HEK293 (cell line): Measurements from ENCODE around the gene GNG3.

ENCODE experiments used
- BCL11B ChIP-seq: fragments of 450-650 bp; formaldehyde crosslinking; IDR thresholded peaks from 2 replicates; pipeline ENCODE4 v1.5.1; 2016; ENCODE audit warnings: low read depth, missing biosample characterization, missing genetic modification characterization
- HOXA7 ChIP-seq: sonication (generic); formaldehyde crosslinking; IDR thresholded peaks from 2 replicates; pipeline ENCODE4 v1.8.1; 2022; ENCODE audit warnings: missing genetic modification reagents, borderline replicate concordance
- KLF7 ChIP-seq: fragments of 450-650 bp; formaldehyde crosslinking; IDR thresholded peaks from 2 replicates; pipeline ENCODE4 v1.5.1; 2016; ENCODE audit warnings: missing biosample characterization, missing genetic modification characterization, borderline replicate concordance
- SETDB1 ChIP-seq: IDR thresholded peaks from one replicate; pipeline ENCODE4 v1.6.1; 2017; ENCODE audit warnings: mild to moderate bottlenecking, low read length, moderate library complexity, mixed read lengths; ENCODE audit not compliant: insufficient read length
- SP2 ChIP-seq: fragments of 450-650 bp; formaldehyde crosslinking; IDR thresholded peaks from 2 replicates; pipeline ENCODE4 v1.5.1; 2016; ENCODE audit warnings: missing biosample characterization, missing genetic modification characterization
- YY1 ChIP-seq: fragments of 450-650 bp; formaldehyde crosslinking; IDR thresholded peaks from 2 replicates; pipeline ENCODE4 v1.5.1; 2018; ENCODE audit warnings: missing biosample characterization, missing genetic modification characterization
- ZFHX2 ChIP-seq: fragments of 450-650 bp; formaldehyde crosslinking; conservative IDR thresholded peaks from 2 replicates; pipeline ENCODE4 v1.5.1; 2016; ENCODE audit warnings: missing biosample characterization, missing genetic modification characterization
- ZNF112 ChIP-seq: fragments of 450-650 bp; formaldehyde crosslinking; IDR thresholded peaks from 2 replicates; pipeline ENCODE4 v1.5.0; 2017; ENCODE audit warnings: missing biosample characterization, missing genetic modification characterization
- ZNF2 ChIP-seq: fragments of 450-650 bp; formaldehyde crosslinking; IDR thresholded peaks from 2 replicates; pipeline ENCODE4 v1.5.1; 2016; ENCODE audit warnings: missing biosample characterization, missing genetic modification characterization
- ZNF214 ChIP-seq: fragments of 450-650 bp; formaldehyde crosslinking; IDR thresholded peaks from 2 replicates; pipeline ENCODE4 v1.5.1; 2017; ENCODE audit warnings: missing biosample characterization, mild to moderate bottlenecking, missing genetic modification characterization, borderline replicate concordance
- ZNF521 ChIP-seq: fragments of 450-650 bp; formaldehyde crosslinking; IDR thresholded peaks from 2 replicates; pipeline ENCODE4 v1.5.1; 2017; ENCODE audit warnings: missing biosample characterization, mild to moderate bottlenecking, missing genetic modification characterization
- ZNF530 ChIP-seq: fragments of 450-650 bp; formaldehyde crosslinking; IDR thresholded peaks from 2 replicates; pipeline ENCODE4 v1.5.1; 2016; ENCODE audit warnings: low read depth, missing biosample characterization, missing genetic modification characterization
- ZNF624 ChIP-seq: fragments of 450-650 bp; formaldehyde crosslinking; IDR thresholded peaks from 2 replicates; pipeline ENCODE4 v1.5.1; 2017; ENCODE audit warnings: missing biosample characterization, missing genetic modification characterization
- ZNF654 ChIP-seq: fragments of 450-650 bp; formaldehyde crosslinking; IDR thresholded peaks from 2 replicates; pipeline ENCODE4 v1.5.1; 2016; ENCODE audit warnings: low read depth, missing biosample characterization, missing genetic modification characterization
- ZNF660 ChIP-seq: fragments of 450-650 bp; IDR thresholded peaks from 2 replicates; pipeline ENCODE4 v1.5.1; 2018; ENCODE audit warnings: missing biosample characterization, mild to moderate bottlenecking, missing genetic modification characterization
- ZNF701 ChIP-seq: fragments of 450-650 bp; formaldehyde crosslinking; IDR thresholded peaks from 2 replicates; pipeline ENCODE4 v1.5.1; 2016; ENCODE audit warnings: missing biosample characterization, missing genetic modification characterization
- ZNF768 ChIP-seq: fragments of 450-650 bp; formaldehyde crosslinking; IDR thresholded peaks from 2 replicates; pipeline ENCODE4 v1.5.1; 2018; ENCODE audit warnings: missing biosample characterization, mild to moderate bottlenecking, missing genetic modification characterization
- ZNF785 ChIP-seq: fragments of 450-650 bp; formaldehyde crosslinking; IDR thresholded peaks from 2 replicates; pipeline ENCODE4 v1.5.1; 2016; ENCODE audit warnings: missing biosample characterization, missing genetic modification characterization
- ZNF837 ChIP-seq: fragments of 450-650 bp; formaldehyde crosslinking; IDR thresholded peaks from 2 replicates; pipeline ENCODE4 v1.5.1; 2016; ENCODE audit warnings: missing biosample characterization, missing genetic modification characterization
- ZSCAN23 ChIP-seq: fragments of 450-650 bp; formaldehyde crosslinking; IDR thresholded peaks from 2 replicates; pipeline ENCODE4 v1.5.1; 2016; ENCODE audit warnings: missing biosample characterization, missing genetic modification characterization
- TF ChIP-seq, protein P1 (sequence below): fragments of 450-650 bp; formaldehyde crosslinking; IDR thresholded peaks from 2 replicates; pipeline ENCODE4 v1.5.1; 2016; ENCODE audit warnings: missing biosample characterization, missing genetic modification characterization
- TF ChIP-seq, protein P2 (sequence below): fragments of 450-650 bp; formaldehyde crosslinking; conservative IDR thresholded peaks from 2 replicates; pipeline ENCODE4 v1.5.1; 2016; ENCODE audit warnings: low read depth, missing biosample characterization, missing genetic modification characterization
- TF ChIP-seq, protein P3 (sequence below): fragments of 450-650 bp; formaldehyde crosslinking; conservative IDR thresholded peaks from 2 replicates; pipeline ENCODE4 v1.5.1; 2016; ENCODE audit warnings: low read depth, missing biosample characterization, missing genetic modification characterization
- TF ChIP-seq, protein P4 (sequence below): fragments of 450-650 bp; formaldehyde crosslinking; IDR thresholded peaks from 2 replicates; pipeline ENCODE4 v1.5.1; 2017; ENCODE audit warnings: missing biosample characterization, missing genetic modification characterization
- TF ChIP-seq, protein P5 (sequence below): fragments of 450-650 bp; formaldehyde crosslinking; IDR thresholded peaks from 2 replicates; pipeline ENCODE4 v1.5.1; 2016; ENCODE audit warnings: missing biosample characterization, missing genetic modification characterization, low read depth

The GNG3 gene

DNA sequence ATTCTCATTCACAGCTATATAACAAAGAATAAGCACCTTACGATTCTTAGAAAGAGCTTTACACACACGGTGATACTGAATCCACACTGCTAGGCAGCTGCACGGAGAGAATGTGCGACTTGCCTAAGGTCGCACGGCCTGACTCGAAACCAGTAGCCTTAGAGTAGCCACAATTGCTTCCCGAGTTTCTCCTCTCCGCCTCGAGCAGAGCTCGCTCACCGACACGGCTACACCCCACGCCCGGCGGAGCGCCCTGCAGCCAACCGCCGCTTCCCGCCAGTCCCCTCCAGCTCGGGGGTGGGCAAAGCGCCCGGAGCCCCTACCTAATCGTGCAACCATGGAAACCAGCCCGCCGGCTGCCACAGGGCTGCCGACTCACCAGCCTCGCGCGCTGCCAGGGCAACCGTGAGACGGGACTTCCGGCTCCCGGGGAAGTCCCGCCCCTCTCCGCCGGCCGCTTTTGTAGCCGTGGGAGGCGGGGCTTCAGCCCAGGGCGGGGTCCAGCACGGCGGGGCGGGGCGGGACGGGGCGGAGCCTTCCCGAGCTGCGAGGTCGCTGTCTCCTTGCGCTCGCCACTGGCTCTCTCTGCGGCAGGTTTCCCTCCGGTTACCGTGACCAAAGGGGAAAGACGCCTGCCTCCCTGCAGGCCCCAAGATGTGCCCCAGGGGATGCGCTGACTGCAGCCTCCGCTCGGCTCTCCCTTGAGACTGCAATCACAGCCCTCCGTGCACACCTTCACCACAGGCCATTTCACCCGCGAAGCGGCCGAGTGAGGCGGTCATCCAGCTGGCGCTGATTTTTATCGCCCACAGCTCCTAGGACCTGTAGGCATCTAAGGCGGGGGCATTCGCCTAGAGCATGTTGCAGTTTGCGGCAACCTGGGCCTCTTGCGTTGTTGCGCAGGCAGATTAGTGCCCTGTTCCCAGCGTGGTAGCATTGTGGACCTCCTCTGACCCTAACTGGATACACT, 1.3 kb upstream of the GNG3 start (continued):
- no peak for TF ChIP-seq ZNF530
- TF ChIP-seq ZNF768 (tag by site-specific recombination), result no peak
- TF ChIP-seq, protein P1, sequence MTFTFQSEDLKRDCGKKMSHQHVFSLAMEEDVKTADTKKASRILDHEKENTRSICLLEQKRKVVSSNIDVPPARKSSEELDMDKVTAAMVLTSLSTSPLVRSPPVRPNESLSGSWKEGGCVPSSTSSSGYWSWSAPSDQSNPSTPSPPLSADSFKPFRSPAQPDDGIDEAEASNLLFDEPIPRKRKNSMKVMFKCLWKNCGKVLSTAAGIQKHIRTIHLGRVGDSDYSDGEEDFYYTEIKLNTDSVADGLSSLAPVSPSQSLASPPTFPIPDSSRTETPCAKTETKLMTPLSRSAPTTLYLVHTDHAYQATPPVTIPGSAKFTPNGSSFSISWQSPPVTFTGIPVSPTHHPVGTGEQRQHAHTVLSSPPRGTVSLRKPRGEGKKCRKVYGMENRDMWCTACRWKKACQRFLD (tag by site-specific recombination), result no peak
- no peak for TF ChIP-seq BCL11B (tag by site-specific recombination)
- TF ChIP-seq YY1, result no peak
- peak; percentile 59 for TF ChIP-seq ZNF2
- peak; percentile 91 for TF ChIP-seq SP2
- no peak for TF ChIP-seq ZNF785 (tag by site-specific recombination)
- TF ChIP-seq ZNF701, result no peak
- no peak for TF ChIP-seq ZNF112 (tag by site-specific recombination)
- TF ChIP-seq, protein P2, sequence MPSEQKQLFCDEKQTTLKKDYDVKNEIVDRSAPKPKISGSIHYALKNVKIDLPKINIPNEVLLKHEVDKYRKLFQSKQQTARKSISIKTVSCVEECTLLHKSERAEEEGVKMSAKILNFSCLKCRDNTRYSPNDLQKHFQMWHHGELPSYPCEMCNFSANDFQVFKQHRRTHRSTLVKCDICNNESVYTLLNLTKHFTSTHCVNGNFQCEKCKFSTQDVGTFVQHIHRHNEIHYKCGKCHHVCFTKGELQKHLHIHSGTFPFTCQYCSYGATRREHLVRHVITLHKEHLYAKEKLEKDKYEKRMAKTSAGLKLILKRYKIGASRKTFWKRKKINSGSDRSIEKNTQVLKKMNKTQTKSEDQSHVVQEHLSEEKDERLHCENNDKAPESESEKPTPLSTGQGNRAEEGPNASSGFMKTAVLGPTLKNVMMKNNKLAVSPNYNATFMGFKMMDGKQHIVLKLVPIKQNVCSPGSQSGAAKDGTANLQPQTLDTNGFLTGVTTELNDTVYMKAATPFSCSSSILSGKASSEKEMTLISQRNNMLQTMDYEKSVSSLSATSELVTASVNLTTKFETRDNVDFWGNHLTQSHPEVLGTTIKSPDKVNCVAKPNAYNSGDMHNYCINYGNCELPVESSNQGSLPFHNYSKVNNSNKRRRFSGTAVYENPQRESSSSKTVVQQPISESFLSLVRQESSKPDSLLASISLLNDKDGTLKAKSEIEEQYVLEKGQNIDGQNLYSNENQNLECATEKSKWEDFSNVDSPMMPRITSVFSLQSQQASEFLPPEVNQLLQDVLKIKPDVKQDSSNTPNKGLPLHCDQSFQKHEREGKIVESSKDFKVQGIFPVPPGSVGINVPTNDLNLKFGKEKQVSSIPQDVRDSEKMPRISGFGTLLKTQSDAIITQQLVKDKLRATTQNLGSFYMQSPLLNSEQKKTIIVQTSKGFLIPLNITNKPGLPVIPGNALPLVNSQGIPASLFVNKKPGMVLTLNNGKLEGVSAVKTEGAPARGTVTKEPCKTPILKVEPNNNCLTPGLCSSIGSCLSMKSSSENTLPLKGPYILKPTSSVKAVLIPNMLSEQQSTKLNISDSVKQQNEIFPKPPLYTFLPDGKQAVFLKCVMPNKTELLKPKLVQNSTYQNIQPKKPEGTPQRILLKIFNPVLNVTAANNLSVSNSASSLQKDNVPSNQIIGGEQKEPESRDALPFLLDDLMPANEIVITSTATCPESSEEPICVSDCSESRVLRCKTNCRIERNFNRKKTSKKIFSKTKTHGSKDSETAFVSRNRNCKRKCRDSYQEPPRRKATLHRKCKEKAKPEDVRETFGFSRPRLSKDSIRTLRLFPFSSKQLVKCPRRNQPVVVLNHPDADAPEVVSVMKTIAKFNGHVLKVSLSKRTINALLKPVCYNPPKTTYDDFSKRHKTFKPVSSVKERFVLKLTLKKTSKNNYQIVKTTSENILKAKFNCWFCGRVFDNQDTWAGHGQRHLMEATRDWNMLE, result no peak
- TF ChIP-seq, protein P3, sequence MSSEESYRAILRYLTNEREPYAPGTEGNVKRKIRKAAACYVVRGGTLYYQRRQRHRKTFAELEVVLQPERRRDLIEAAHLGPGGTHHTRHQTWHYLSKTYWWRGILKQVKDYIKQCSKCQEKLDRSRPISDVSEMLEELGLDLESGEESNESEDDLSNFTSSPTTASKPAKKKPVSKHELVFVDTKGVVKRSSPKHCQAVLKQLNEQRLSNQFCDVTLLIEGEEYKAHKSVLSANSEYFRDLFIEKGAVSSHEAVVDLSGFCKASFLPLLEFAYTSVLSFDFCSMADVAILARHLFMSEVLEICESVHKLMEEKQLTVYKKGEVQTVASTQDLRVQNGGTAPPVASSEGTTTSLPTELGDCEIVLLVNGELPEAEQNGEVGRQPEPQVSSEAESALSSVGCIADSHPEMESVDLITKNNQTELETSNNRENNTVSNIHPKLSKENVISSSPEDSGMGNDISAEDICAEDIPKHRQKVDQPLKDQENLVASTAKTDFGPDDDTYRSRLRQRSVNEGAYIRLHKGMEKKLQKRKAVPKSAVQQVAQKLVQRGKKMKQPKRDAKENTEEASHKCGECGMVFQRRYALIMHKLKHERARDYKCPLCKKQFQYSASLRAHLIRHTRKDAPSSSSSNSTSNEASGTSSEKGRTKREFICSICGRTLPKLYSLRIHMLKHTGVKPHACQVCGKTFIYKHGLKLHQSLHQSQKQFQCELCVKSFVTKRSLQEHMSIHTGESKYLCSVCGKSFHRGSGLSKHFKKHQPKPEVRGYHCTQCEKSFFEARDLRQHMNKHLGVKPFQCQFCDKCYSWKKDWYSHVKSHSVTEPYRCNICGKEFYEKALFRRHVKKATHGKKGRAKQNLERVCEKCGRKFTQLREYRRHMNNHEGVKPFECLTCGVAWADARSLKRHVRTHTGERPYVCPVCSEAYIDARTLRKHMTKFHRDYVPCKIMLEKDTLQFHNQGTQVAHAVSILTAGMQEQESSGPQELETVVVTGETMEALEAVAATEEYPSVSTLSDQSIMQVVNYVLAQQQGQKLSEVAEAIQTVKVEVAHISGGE (tag by site-specific recombination), result peak; percentile 51
- TF ChIP-seq ZNF837 (tag by site-specific recombination), result no peak
- no peak for TF ChIP-seq ZFHX2 (tag by site-specific recombination)
- no peak for TF ChIP-seq ZNF521 (tag by site-specific recombination)
- no peak for TF ChIP-seq ZSCAN23 (tag by site-specific recombination)
- no peak for TF ChIP-seq ZNF654
- TF ChIP-seq, protein P4, sequence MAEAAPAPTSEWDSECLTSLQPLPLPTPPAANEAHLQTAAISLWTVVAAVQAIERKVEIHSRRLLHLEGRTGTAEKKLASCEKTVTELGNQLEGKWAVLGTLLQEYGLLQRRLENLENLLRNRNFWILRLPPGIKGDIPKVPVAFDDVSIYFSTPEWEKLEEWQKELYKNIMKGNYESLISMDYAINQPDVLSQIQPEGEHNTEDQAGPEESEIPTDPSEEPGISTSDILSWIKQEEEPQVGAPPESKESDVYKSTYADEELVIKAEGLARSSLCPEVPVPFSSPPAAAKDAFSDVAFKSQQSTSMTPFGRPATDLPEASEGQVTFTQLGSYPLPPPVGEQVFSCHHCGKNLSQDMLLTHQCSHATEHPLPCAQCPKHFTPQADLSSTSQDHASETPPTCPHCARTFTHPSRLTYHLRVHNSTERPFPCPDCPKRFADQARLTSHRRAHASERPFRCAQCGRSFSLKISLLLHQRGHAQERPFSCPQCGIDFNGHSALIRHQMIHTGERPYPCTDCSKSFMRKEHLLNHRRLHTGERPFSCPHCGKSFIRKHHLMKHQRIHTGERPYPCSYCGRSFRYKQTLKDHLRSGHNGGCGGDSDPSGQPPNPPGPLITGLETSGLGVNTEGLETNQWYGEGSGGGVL (tag by site-specific recombination), result no peak
- no peak for TF ChIP-seq ZNF624
- no peak for TF ChIP-seq ZNF660 (tag by site-specific recombination)
- TF ChIP-seq, protein P5, sequence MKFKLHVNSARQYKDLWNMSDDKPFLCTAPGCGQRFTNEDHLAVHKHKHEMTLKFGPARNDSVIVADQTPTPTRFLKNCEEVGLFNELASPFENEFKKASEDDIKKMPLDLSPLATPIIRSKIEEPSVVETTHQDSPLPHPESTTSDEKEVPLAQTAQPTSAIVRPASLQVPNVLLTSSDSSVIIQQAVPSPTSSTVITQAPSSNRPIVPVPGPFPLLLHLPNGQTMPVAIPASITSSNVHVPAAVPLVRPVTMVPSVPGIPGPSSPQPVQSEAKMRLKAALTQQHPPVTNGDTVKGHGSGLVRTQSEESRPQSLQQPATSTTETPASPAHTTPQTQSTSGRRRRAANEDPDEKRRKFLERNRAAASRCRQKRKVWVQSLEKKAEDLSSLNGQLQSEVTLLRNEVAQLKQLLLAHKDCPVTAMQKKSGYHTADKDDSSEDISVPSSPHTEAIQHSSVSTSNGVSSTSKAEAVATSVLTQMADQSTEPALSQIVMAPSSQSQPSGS, result no peak
- TF ChIP-seq HOXA7 (CRISPR knock-in tag), result no peak
- no peak for TF ChIP-seq ZNF214 (tag by site-specific recombination)
- 0 out of 2 replicates have a peak, but pooled peaks have one; percentile 28 for TF ChIP-seq KLF7 (tag by site-specific recombination)
- no peak for TF ChIP-seq SETDB1
